ENCODE data around the gene KRT82.
"Not testable (repeated sequence)": the region's sequence is repeated elsewhere in the genome, so short reads cannot be mapped to it uniquely, and the experiment has no call there.

KRT82 gene

DNA sequence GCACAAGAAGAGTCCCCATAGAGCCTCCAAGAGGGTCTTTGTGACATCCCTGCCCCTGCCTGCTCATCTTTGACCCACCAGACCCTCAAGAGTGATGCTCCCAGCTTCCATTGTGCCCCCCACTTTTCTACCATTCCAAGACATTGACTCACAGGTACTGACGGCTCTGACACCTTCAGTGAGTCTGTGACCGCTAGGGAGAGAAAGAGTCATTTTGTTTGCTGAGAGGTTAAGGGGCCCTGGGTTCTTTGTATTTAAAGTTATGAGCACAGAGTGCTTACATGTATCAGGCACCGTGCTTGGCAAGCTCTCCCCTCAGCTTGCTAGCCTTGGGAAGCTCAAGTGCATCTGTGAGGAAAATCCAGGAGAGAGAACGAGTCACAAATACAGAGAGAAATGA, 7.1 kb upstream of the KRT82 start:
- in situ Hi-C loops (cut with MboI; ENCODE audit: low sequenced_read_pairs): no loop called here

DNA sequence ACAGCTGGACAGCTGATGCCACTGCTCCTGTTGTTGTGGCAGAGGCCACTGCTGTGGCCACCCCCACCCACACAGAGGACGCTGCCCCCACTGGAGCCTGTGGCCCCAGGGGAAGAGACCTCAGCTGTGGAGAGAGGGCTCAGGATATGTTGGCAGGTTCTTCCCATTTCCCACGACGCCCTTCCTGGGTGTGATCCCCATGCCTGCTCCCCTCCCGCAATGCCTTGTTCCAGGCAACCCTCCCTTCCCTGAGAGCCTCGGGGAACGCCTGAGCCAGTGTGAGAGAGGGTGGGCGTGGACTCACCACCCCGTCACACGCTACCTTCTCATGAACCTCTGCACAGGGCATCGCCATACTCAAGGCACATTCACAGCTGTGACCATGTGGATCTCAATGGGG, 5.7 kb upstream of the KRT82 start:
- in situ Hi-C loops (cut with MboI; ENCODE audit: low sequenced_read_pairs): no loop called here

- in situ Hi-C loops (cut with MboI; ENCODE audit: low sequenced_read_pairs): not testable (repeated sequence)
Measured at GRCh38 chr12:52410589-52411248, 4.6 kb upstream of the KRT82 start.

- in situ Hi-C loops (cut with MboI; ENCODE audit: low sequenced_read_pairs): no loop called here
Measured at GRCh38 chr12:52407918-52408317, 1.8 kb upstream of the KRT82 start.

GRCh38 chr12:52404951-52405350, 1.2 kb downstream of the KRT82 start:
- in situ Hi-C loops (cut with MboI; ENCODE audit: low sequenced_read_pairs): no loop called here

DNA sequence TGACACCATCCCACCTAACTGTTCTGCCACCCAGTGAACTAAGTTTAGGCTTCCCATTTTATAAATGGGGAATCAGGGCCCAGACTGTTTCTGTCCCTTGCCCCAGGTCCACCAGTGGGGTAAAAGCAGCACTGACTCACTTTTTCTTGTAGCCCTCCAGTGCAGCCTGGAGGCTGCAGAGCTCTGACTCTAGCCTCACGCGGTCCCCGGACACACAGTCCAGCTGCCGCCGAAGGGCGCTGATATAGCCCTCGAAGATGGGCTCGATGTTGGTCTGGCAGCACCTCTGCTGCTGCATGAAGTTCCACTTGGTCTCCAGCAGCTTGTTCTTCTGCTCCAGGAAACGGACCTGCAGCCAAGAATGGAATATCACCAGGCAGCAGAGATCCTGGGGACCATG, 2.6 kb downstream of the KRT82 start:
- in situ Hi-C loops (cut with MboI; ENCODE audit: low sequenced_read_pairs): no loop called here

DNA sequence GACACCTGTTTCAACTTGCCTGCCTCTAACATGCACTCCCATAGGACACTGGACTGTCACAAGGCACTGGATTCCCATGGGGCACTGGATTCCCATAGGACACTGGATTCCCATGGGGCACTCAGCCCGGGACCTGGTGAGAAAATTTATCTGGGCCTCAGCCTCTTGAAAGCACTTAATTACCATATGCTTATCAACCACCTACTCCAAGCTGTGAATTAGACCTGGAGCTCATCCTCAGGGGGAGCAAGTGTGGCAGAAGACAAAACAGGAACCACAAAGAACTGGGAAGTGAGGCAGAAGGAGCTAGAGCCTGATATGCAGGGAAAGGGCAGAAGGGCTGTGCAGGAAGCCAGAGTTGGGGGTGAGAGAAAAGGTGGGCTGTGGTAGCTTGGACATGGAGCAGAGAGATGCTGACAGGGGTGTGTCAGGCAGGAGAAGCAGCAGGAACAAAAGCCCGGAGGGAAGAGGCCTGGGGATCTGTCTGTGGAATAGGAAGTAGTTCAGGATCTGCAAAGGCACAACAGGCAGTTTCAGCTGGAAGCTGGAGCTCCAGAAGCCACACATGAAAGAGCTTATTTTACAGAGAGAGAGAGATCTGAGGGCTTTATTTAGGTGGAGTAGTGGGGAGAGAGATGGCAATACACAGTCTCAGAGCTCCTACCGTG, 3.1 kb downstream of the KRT82 start:
- in situ Hi-C loops (cut with MboI; ENCODE audit: low sequenced_read_pairs): no loop called here

DNA sequence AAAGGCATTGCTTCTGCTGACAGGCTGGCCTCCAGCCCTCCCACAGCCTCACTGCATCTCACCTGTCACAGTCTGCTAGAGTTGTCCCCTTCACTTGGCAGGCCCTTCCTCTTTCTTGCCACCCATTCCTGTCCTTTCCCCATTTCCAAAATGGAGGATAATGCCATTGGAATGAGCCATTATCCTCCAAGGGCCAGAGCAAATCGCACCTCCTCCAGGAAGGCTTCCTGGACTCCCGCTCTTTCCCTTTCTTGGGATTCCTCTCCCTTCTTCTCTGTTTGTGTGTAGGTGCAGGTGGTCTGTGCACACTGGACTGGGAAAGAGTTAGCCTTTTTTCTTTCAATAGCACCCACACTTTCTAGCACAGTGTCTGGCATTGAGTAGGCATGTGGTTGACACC, 3.8 kb downstream of the KRT82 start:
- in situ Hi-C loops (cut with MboI; ENCODE audit: low sequenced_read_pairs): no loop called here

DNA sequence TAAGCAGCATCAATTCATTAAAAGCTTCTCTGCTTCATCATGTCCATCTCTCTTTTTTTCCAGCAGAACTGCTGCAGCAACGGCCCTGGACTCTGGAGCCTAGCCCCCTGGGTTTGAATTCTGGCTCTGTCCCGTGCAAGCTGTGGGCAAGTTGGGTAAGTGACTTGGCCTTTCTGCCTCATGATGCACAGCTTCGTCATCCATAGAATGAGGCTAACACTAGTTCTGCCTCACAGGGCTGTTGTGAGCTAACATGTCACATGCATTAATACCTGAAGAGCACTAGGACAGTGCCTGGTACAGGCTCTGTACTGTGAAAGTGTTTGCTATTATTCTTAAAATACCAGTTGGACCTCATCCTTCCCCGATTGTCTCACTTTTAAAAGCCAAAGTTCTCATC, 4.2 kb downstream of the KRT82 start:
- in situ Hi-C loops (cut with MboI; ENCODE audit: low sequenced_read_pairs): no loop called here

DNA sequence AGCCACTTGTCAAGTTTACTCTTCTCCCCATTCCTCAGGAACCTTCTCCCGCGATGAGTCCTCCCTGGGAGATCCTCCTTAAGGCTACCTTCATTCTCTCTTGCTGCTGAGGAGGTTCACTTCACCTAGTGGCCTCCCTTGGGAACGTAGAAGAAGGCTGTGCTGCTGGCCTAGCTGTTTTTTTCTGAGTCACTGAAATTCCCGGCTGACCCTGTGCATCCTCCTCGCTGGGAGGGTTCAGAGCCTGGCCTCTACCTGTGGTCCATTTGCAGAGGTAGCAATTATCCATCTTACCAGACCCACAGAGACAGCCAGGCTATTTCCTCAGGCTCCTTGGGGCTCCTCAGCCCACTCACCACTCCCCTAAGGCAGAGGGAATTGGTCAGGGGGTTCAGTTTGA, 4.6 kb downstream of the KRT82 start:
- in situ Hi-C loops (cut with MboI; ENCODE audit: low sequenced_read_pairs): no loop called here

DNA sequence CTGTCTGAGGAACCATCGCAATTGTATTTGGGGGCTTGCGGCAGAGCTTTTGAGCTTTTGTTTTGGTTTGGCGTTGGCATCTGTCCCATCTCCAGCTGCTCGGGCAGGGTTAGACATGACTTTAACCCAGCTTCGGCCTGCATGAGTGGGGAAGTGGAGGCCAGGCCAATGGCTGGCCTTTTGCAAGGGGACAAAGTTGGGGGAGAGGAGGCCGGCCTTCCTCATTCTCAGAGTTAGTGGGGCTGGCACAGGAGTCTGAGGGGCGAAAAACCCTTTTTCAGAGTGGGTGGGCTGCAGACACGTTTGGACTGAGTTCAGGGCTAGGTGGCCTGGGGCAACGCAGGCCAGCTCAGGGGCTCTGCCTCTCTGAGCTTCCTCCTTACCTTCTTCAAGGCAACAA, 5.2 kb downstream of the KRT82 start:
- in situ Hi-C loops (cut with MboI; ENCODE audit: low sequenced_read_pairs): no loop called here

DNA sequence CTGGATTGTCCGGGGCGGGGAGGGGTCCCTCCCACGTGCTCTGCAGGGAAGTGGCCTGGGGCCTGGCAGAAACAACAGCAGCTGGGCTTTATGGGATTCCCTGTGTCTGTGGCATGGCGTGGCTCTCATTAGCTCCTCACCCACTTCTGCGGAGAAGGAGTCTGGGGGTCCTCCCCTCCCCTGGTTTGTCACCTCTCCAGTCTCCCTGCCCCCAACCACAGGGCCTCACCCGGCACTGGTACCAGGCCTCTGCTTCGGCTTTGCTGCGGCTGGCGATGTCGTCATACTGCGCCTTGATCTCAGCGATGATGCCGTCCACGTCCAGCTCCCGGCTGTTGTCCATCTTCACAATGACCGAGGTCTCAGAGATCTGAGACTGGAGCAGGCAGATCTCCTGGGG, 6.4 kb downstream of the KRT82 start:
- in situ Hi-C loops (cut with MboI; ENCODE audit: low sequenced_read_pairs): no loop called here

GRCh38 chr12:52398176-52398575, 8.0 kb downstream of the KRT82 start:
- in situ Hi-C loops (cut with MboI; ENCODE audit: low sequenced_read_pairs): no loop called here

DNA sequence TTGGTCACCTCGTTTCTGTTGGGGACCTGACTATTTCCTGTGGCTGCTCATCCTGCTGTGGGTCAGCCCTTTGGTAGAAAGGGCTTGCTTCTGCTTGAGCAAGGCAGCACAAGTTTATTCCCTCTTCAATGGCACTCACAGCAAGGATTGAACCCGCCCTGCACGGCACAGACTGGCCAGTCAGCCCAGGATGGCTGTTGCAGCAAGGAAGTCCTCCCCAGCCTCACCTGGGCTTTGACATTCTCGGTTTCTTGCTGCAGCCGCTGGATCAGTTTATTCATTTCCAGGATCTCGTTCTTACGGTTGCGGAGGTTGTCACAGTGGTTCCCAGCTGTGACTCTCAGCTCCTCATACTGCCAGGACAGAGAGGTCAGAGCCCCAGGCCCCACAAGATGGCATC, 9.5 kb downstream of the KRT82 start:
- in situ Hi-C loops (cut with MboI; ENCODE audit: low sequenced_read_pairs): no loop called here

- in situ Hi-C loops (cut with MboI; ENCODE audit: low sequenced_read_pairs): no loop called here
Measured at GRCh38 chr12:52395761-52396434, 10.2 kb downstream of the KRT82 start.

DNA sequence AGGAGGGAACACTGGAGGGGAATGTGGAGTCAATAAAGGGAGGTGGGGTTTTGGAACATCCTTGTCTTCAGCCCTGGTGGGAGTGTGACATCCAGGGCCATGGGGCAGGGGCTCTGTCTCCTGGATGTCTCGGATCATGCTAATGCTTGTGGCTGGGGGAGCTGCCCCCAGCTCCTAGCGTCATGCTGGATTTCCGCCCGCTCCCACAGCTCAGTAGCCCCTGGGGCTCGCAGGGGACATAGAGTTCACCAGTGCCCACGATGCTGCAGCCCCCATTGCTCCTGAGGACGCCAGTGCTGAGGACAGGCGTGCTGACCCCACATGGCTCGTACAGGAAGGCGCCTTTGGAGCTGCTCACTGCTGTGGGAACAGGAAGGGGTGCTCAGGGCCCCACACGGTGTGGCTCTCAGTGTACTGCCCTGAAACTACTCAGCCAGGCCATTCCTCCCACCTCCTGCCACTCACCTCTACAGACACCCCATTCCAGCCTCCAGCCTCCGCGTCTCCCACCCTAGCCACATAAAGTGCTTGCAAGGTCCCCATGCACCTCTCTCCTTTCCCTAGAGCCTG, 11.2 kb downstream of the KRT82 start:
- in situ Hi-C loops (cut with MboI; ENCODE audit: low sequenced_read_pairs): no loop called here

DNA sequence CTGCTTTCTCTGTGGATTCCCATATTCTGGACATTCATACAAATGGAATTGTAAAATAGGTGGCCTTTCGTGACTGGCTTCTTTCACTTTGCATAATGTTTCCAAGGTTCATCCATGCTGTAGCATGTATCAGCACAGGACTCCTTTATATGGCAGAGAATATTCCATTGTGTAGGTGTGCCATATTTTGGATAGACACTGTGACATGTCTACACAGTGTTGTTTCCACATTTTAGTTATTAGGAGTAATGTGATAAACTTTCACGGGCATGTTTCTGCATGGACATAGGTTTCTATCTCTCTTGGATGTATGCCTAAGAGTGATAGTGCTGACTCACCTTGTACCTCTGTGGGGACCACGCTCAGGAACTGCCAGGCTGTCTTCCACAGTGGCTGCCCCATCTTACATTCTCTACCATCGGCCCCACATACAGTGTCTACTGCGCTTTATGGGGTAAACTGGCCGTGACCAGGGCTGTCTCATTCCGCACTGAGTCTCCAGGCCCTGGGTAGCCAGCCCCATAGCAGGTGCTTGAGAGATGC, 13.6 kb downstream of the KRT82 start:
- in situ Hi-C loops (cut with MboI; ENCODE audit: low sequenced_read_pairs): no loop called here

DNA sequence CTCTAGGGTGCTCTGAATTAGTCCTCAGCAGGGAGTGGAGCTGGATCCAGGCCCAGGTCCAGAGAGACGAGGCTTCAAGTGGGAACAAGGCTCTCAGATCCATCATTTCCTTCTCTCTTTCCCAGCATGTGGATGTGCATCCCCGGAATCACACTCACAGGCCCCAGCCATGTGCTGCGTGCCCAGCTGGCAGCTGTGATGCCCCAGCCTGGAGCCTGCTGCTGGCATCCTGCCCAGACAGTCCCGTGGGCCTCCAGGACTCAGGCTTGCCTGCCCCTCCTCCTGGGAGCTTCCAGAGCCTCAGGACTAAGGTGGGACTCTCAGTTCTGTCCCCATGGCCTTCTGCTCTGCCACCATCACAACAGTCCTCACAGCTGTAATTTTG, 14.5 kb downstream of the KRT82 start:
- in situ Hi-C loops (cut with MboI; ENCODE audit: low sequenced_read_pairs): no loop called here

- in situ Hi-C loops (cut with MboI; ENCODE audit: low sequenced_read_pairs): no loop called here
Measured at GRCh38 chr12:52390739-52391617, 15.2 kb downstream of the KRT82 start.

DNA sequence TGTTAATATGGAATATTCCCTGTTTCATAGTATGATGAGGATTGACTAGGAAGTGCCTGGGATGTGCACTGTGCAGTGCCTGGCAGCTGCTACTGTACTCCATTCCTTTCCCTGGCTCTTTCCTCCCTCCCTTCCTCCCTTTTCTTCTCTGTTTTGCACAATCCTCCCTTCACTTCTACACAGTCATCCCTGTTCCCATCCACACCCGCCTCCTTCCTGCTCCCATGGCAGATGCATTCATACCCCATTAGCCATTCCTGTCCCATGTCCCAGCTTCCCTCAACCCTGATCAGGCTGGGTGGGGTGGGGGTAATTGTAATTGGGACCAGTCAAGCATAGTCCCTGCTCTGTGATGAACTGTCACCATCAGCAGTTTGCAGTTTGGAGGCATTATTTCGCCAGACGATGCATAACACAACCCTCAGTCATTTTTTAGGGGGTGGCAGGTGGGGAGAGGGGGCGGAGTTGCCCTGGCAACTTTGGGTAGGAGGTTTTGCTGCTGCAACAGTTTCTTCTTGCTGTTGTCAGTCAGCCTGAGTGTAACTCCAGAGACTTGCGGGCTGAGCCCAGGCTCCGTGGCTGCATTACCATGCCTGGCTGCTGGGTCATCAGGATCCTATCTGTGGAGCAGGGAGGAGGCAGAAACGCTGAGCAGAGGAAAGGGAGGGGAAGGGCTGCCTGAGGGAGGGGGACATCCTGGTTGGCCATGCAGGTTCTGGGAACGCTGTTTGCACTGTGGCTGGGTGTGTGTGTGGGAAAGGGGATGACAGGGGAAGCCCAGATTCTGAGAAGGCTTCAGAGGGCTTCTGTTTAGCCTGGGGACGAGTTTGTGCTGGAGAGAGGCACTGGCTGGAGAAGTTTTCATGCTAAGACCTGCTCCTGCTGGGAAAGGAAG, 16.6 kb downstream of the KRT82 start:
- in situ Hi-C loops (cut with MboI; ENCODE audit: low sequenced_read_pairs): no loop called here
